Stimulated activated naive CD8-positive, alpha-beta T cell treated with anti-CD3 and anti-CD28 coated beads, Interleukin-15, amount 100 ng/mL, for 72 hours (primary cell): ENCODE measurements around the gene DENND1C.
"Not testable (repeated sequence)": the region's sequence is repeated elsewhere in the genome, so short reads cannot be mapped to it uniquely, and the experiment has no call there.

Source experiments
- ATAC-seq: fragments of 150-1000 bp; cut with Tn5 transposase; 2 replicates; pipeline ENCODE4 v1.10.0; 2021; ENCODE audit warnings: mild to moderate bottlenecking, moderate library complexity
- DNase-seq, 2 donors: peaks; one replicate each; pipeline ENCODE4 v3.0.0; 2021 to 2022
- H3K27ac Mint-ChIP-seq, 2 donors: one replicate each; pipeline ENCODE4 v1.8.0; 2022; ENCODE audit warnings: mild to moderate bottlenecking in 2 of 2, mixed read lengths in 2 of 2, moderate library complexity in 2 of 2
- H3K27me3 Mint-ChIP-seq: one replicate; pipeline ENCODE4 v1.8.0; 2022; ENCODE audit warnings: mixed read lengths
- H3K4me1 Mint-ChIP-seq: one replicate; pipeline ENCODE4 v1.8.0; 2022; ENCODE audit warnings: mild to moderate bottlenecking, mixed read lengths
- H3K4me3 Mint-ChIP-seq, 2 donors: one replicate each; pipeline ENCODE4 v1.8.0; 2022; ENCODE audit warnings: mild to moderate bottlenecking in 2 of 2, mixed read lengths in 2 of 2, moderate library complexity in 1 of 2
- H3K9me3 Mint-ChIP-seq, 2 donors: one replicate each; pipeline ENCODE4 v1.8.0; 2022; ENCODE audit warnings: mixed read lengths in 2 of 2

DENND1C gene

DNA sequence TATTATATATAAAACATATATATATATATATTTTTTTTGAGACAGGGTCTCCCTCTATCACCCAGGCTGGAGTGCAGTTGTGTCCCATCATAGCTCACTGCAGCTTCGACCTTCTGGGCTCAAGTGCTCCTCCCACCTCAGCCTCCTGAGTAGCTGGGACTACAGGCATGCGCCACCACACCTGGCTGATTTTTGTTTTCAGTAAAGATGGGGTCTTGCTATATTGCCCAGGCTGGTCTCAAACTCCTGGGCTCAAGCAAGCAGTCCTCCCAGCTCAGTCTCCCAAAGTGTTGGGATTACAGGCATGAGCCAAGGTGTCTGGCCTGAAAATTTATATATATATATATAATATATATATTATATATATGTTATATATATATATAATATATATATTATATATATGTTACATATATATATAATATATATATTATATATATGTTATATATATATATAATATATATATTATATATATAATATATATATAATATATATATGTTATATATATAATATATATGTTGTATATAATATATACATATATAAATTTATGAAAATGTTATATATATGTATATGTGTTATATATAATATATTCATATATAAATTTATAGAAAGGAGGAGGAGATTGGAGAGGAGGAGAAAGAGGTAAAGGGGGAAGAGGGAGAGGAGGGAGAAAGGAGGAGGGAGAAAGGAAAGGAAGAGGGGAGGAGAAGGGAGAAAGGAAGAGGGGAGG is 52.7 kb downstream of the DENND1C start:
- not testable (repeated sequence) for DNase-seq, ATAC-seq, H3K27ac Mint-ChIP-seq, H3K27me3 Mint-ChIP-seq, H3K9me3 Mint-ChIP-seq
- Mint-ChIP-seq H3K4me3 (peak overlapping the region; percentile 60 to 63), H3K4me1 (peaks cover 31% of the 10 kb centered on the region)

DNA sequence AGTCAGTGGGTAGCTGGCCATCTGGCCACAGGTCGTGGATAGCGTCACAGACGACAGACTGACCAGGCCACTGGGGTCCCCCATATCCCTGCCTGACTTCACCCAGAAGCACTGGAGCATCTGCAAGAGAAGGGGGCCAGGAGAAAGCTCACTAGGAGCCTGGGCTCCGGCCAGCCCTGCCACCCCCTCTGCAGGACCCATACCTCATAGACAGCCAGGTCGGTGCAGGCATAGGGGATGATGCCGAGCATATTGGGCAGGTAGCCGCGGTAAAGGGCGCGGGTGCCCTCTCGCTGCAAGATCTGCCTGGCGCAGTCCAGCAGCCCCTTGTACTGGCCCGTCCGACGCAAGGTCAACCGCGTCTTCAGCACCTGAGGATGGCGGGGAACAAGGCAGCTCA is 54.5 kb downstream of the DENND1C start:
- no peak overlapping the region for H3K27ac Mint-ChIP-seq
- ATAC-seq (no peak), DNase-seq (no peak)
- H3K4me1 Mint-ChIP-seq = peaks cover 48% of the 10 kb centered on the region
- H3K27me3 Mint-ChIP-seq = no peaks in the 10 kb centered on the region
- H3K4me3 Mint-ChIP-seq = no peak overlapping the region
- peaks cover 0 to 7% of the 10 kb centered on the region in 2 donors for H3K9me3 Mint-ChIP-seq

DNA sequence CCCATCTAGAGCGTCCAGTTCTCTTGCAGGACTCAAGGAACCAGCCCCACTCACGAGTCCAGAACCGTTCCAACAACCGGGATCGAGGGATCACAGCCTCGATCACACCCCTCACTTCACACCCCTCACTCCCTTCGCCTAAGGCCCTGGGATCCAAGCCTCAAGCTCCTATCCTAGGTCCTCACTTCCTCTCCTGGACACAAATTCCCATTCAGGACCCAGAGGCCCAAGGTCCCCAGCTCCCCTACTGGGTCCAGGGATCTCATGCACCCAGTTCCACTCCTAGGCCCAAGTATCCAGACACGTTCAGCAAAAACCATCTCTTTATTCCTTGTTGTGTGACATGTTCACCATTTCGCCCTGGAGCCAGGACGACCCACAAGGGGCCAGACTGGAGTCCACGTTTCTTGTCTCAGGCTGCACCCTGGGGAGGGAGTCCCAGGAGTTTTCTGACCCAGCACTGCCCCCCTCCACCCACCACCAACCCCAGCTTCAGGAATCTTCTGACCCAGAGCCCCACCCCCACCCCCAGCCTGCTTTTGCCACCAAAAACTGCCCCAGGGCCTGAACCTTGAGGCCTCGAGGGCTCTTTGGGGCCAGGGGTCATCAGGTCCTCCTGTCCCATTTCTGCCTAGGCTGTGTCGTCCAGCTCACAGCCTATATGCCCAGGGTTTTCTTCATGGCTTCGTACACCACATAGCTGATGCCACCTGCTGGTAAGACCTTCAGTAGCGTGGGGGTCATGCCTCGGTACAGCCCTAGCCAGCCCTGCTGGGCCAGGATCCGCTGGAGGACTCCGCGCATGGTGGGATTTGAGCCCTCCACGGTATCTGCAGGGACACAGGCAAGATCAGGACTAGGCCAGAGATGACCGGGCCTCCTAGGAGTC is 55.6 kb downstream of the DENND1C start:
- Mint-ChIP-seq H3K9me3 (peaks cover 0 to 7% of the 10 kb centered on the region in 2 donors), H3K27ac (peak overlapping the region; percentile 95 to 96), H3K27me3 (no peaks in the 10 kb centered on the region), H3K4me1 (peaks cover 58% of the 10 kb centered on the region), H3K4me3 (peak overlapping the region; percentile 81)
- DNase-seq = no peak
- no peak for ATAC-seq

DNA sequence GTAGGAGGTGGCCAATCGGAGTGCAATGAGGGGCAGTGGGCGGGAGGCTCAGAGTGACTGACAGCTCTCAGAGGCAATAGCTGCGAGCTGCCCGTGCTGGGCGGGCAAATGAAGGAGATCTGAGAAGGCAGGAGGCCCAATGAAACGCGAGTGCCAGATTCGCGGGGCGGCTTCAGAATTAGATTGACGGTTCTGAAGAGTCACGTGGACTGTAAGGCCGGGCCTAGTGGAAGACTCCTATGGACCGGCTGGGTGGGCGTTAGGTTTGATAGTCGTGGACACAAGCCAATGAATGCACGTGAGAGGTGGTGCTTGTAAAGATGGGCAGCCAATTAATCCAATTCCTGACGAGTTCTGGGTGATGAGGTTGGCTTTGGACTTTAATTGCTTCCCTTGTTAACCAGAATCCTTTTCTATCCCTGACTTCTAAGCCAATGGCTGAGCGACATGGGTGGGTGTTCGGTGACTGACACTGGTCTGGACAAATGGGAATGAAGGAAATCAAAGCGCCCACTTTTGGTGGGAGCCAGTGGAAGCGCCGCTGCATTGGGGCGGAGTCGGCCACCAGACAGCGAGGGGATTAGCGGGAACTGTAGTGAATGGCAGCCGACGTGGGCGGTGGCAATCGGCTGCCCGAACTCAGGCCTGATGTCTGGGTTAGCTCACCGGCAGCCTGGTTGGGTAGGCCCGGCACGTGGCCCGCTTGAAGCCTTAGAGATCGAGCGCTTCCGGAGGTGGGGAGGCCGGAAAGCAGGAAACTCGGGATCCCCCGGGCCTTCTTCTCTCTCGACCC is 56.5 kb downstream of the DENND1C start:
- DNase-seq (peak; percentile 99 to 100), ATAC-seq (peak; percentile 93)
- Mint-ChIP-seq H3K4me3 (peak overlapping the region; percentile 81), H3K27me3 (no peaks in the 10 kb centered on the region), H3K27ac (peak overlapping the region; percentile 95 to 96), H3K4me1 (peaks cover 55% of the 10 kb centered on the region), H3K9me3 (peaks cover 0 to 7% of the 10 kb centered on the region in 2 donors)

DNA sequence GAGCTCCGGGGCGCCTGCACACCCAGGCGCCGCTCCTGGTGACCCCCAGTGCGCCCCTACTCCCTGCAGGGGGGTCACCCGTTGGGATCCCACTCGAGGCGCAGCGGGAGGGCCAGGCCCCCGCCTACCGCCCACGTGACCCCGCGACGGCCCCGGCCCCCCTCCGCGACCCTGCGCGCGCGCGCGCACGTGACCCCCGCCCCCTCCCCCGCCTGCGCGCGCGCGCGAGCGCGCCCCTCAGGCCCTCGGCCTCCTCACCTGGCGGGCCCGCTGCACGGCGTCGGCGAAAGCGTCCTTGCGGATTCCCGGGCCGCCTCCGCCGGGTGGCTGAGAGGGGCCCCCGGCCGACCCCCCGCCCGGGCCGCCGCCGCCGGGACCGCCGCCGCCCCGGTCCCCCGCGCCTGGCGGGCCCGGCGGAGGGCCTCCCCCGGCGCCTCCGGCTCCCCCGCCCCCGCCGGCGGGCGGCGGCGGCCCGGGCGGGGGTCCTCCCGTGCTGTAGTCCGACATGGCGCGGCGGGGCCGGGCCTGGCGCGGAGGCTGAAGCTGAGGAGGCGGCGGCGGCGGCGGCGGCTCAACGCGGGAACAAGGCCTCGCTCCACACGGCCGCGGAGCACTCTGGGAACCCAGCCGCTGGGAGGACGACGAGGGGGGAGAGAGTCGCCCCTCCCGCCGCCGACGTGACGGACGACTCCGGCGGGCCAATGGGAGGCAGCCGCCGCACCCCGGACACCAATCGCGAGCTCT is 57.2 kb downstream of the DENND1C start, which contains the start of gene KHSRP:
TSS of gene KHSRP (minus strand) at position 617 of the 744 bp plus-strand sequence. CDS start at position 507, 110 bp downstream.
- peak within 1 kb of the TSS; percentile 95 to 96 for H3K27ac Mint-ChIP-seq
- peak within 1 kb of the TSS; percentile 92 to 94 for H3K4me3 Mint-ChIP-seq
- H3K4me1 Mint-ChIP-seq = peaks cover 47% of the 10 kb centered on the region
- peak in 1 of 2 donors; percentile 29 for DNase-seq
- ATAC-seq = no peak
- H3K9me3 Mint-ChIP-seq = peaks cover 0 to 7% of the 10 kb centered on the region in 2 donors
- no peaks in the 10 kb centered on the region for H3K27me3 Mint-ChIP-seq

DNA sequence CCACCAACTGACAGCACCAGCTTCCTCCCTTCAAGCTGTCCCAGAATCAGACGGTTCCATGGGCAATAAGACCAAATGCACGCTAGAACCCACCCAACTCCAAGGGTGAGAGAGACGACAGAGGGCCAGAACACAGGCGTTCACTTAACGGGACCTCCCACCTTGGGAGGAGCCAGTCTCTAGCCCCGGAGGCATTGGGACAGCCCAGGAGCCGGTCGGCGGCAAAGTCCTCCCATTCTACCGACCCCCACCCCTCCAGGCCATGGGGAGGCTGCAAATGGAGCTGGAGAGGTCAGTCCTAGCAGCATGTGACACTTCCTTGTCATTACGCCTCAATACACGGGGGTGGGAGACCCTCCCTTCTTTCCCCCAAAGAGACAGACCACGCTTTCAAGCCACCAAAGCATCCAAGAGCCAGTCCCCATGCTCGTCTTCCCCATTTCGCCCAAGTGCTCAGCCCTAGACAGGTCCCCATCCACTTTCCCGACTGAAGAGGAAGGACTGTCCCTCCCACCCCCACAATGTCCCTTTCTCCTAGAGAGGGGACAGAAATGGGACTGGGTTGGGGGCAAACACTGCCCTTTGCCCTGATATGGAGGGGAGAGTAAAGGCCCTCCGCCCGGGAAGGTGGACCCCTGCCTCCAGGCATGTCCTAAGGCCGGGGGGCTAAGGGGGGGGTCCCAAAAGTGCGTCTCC is 57.9 kb downstream of the DENND1C start:
- peak overlapping the region; percentile 72 to 94 for H3K27ac Mint-ChIP-seq
- peaks cover 50% of the 10 kb centered on the region for H3K4me1 Mint-ChIP-seq
- no peaks in the 10 kb centered on the region for H3K27me3 Mint-ChIP-seq
- peak overlapping the region; percentile 92 to 94 for H3K4me3 Mint-ChIP-seq
- DNase-seq (peak in 1 of 2 donors; percentile 34), ATAC-seq (no peak)
- peaks cover 0 to 7% of the 10 kb centered on the region in 2 donors for H3K9me3 Mint-ChIP-seq

DNA sequence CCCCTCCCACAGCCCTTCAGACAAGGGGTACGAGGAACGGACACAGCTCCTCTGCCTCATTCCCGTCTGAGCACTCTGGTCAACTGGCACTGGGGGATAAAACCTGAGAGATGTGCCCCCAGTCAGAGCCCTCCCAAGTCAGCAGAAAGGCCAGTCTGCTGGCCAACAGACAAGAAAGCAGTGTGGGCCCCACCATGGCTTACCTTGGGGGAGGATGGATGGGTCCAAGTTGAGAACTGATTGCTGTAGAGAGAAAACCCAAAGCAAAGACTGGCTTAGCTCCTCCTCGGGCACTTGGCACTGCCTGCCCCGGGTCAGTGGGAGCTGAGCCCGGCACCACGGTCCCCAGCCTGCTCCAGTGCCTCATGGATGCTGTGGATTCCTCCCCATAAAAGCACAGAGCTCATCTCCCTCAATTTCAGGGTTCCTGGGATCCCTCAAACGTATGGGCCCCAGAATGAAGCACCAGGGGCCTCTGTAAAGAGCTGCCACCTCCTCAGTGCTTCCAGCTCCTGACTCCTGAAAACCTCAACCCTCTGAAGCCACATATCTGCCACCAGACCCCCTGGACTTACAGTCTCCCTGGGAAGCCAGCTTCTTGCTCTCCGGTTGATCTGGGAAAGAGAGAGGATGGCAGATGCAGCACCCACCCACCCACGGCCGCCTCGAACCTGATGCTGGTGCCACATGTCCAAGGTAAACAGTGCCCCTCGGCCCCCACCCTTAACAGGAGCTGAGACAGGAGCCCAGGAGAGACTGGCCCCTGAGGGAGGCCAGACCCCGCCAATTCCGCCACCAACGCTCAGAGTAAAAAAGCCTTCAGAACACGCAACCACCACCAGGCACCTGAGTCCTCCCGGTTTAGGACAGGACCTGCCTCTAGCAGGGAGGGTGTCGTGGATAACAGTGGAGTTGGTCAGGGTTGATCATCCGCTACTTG is 60.2 kb downstream of the DENND1C start:
- peaks cover 0 to 7% of the 10 kb centered on the region in 2 donors for H3K9me3 Mint-ChIP-seq
- DNase-seq (no peak), ATAC-seq (no peak)
- H3K4me3 Mint-ChIP-seq = no peak overlapping the region
- peak overlapping the region in 1 of 2 donors; percentile 85 for H3K27ac Mint-ChIP-seq
- H3K4me1 Mint-ChIP-seq = peaks cover 50% of the 10 kb centered on the region
- H3K27me3 Mint-ChIP-seq = no peaks in the 10 kb centered on the region

DNA sequence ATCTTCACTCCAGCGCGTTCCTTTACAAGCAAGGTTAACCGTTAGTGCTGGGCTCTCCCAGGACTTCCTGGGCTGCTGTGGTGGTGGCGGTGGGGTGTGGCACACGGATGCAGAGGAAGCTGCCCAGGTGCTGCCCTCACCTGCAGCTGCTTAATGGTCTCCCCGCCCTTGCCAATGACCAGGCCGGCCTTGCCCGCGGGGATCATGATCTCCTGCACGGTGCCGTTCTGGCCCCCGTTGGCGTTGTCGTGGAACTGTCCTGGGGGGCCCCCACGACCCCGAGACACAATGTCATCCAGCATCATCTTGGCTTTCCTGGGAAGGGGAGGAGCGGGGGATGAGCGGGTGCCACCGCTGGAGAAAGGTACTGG is 63.0 kb downstream of the DENND1C start:
- peaks cover 35% of the 10 kb centered on the region for H3K4me1 Mint-ChIP-seq
- DNase-seq (no peak), ATAC-seq (no peak)
- no peaks in the 10 kb centered on the region for H3K27me3 Mint-ChIP-seq
- H3K9me3 Mint-ChIP-seq = no peaks in the 10 kb centered on the region
- peak overlapping the region in 1 of 2 donors; percentile 48 for H3K27ac Mint-ChIP-seq
- H3K4me3 Mint-ChIP-seq = no peak overlapping the region

DNA sequence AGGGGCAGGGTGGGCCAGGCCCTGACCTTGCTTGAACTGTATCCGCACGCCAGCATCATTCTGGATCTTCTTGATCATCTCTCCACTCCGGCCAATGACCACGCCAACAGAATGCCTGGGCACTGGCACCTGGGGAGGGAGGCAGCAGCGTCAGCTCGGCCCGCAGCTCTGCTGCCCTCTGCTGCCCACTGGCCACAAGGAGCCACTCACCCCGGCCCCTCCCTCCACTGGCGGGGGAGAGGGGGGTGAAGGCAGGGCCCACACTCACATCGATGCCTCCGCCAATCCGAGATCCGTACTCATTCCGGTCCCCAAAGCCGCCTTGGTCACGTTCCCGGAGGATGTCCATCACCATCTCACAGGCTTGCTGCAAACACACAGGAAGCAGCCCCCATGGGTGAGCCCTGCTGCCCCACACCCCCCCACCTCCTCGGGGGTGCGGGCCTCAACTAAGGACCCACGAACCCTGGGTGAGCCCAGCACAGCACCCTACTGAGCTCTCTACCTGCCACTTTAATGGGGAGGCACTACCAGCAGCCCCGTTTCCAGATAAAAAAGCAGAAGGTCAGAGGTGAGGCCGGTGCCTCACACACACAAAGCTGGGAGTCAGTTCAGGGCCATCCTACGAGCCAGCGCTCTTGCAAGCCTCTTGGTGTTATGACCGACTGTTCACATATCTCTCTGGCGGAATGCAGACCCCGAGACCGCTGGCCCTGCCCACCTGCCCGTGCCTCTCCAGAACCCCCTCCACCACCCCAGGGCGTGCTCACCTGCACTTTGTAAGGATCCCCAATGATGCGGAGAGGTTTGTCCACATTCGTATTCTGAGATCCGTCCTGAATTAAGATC is 63.6 kb downstream of the DENND1C start:
- no peak for DNase-seq
- H3K27ac Mint-ChIP-seq = peak overlapping the region; percentile 31 to 48
- H3K4me1 Mint-ChIP-seq = peaks cover 29% of the 10 kb centered on the region
- no peaks in the 10 kb centered on the region for H3K9me3 Mint-ChIP-seq
- ATAC-seq = no peak
- H3K4me3 Mint-ChIP-seq = no peak overlapping the region
- no peaks in the 10 kb centered on the region for H3K27me3 Mint-ChIP-seq
